ENCODE results near the gene HELB. TPM values are rescaled to one million over a fixed set of nuclear protein-coding genes. Genes with fewer than 3 reads are reported as not detected.

HELB gene
- total and polyA plus RNA-seq, 2 of the 4 experiments (the other 2 are of a cell fraction): 0.72 to 2.9 TPM

DNA sequence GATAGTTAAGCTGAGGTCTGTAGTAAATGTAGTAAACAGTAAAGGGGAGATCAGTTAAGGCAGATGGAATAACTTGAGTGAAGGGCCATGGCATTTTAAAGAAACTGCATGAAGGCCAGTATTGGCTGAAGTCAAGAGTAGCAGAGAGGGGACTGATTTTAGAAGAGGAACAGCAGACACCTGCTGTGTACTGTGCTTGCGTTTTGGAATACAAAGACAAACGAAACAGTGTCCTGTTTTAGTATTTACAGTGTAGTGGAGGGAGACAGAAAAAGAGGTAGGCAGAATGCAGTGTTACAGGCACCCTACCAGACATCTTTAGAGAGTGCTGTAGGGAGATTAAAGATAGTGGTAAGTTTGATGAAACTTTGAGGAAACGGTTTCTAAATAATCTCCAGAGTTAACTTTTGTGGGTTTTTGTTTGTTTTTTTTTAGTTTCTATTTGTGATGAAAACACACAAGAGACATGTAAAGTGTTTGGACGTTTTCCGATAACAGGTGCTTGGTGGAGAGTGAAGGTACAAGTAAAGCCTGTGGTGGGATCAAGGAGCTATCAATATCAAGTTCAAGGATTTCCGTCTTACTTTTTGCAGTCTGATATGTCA, 2.1 kb downstream of the HELB start:
- H4K91ac ChIP-seq (ENCODE audit: insufficient read depth, low read depth, low read length): no peak overlapping the region
- ChIA-PET POLR2A (ENCODE audit: unreplicated experiment) (no interaction called here), CTCF (no interaction called here)
- H3K36me3 ChIP-seq (ENCODE audit: control insufficient read depth, insufficient read depth, low read length): 0 out of 2 replicates have a peak, but pooled peaks cover 1% of the 10 kb centered on the region
- H3K79me1 ChIP-seq (ENCODE audit: low read depth in 1 of 2, low read length in 2 of 2): peaks cover 0 to 8% of the 10 kb centered on the region in 2 experiments; a peak in 2 of 4 replicates
- H4K5ac ChIP-seq (ENCODE audit: low read depth, low read length): no peak overlapping the region
- H3K14ac ChIP-seq (replicated peaks; ENCODE audit: low read depth, low read length): no peak overlapping the region
- H2AK9ac ChIP-seq (replicated peaks; ENCODE audit: low read depth, low read length, poor library complexity): no peak overlapping the region
- no peak overlapping the region for H3K9ac ChIP-seq (ENCODE audit: low read depth, low read length)
- no peak overlapping the region for H3K4me2 ChIP-seq (ENCODE audit: low read depth, low read length)
- H3K9me3 ChIP-seq (ENCODE audit: control insufficient read depth, insufficient read depth, low read length): no peaks in the 10 kb centered on the region
- no peak overlapping the region for H2BK15ac ChIP-seq (ENCODE audit: low read depth, low read length)
- no peaks in the 10 kb centered on the region; the same call in 1 of the 2 replicates for H3K27me3 ChIP-seq (ENCODE audit: control insufficient read depth, insufficient read depth, low read length)
- H2AFZ ChIP-seq (replicated peaks; ENCODE audit: low read length, poor library complexity): no peak overlapping the region
- no peak overlapping the region for H3K56ac ChIP-seq (ENCODE audit: extremely low read depth, insufficient read depth, low read length)
- H2BK5ac ChIP-seq (ENCODE audit: low read depth, low read length, poor library complexity, severe bottlenecking): no peak overlapping the region
- ATAC-seq (ENCODE audit: low read depth) (no peak), DNase-seq (no peak)
- no peak for TF ChIP-seq BHLHE40 (IDR thresholded peaks at IDR 0.05; ENCODE audit: low read depth, low read length)
- TF ChIP-seq CEBPB (IDR thresholded peaks at IDR 0.05; ENCODE audit: low read depth, low read length): no peak
- no peak for TF ChIP-seq MAFK (IDR thresholded peaks at IDR 0.05; ENCODE audit: low read depth, low read length)
- TF ChIP-seq, protein P1, sequence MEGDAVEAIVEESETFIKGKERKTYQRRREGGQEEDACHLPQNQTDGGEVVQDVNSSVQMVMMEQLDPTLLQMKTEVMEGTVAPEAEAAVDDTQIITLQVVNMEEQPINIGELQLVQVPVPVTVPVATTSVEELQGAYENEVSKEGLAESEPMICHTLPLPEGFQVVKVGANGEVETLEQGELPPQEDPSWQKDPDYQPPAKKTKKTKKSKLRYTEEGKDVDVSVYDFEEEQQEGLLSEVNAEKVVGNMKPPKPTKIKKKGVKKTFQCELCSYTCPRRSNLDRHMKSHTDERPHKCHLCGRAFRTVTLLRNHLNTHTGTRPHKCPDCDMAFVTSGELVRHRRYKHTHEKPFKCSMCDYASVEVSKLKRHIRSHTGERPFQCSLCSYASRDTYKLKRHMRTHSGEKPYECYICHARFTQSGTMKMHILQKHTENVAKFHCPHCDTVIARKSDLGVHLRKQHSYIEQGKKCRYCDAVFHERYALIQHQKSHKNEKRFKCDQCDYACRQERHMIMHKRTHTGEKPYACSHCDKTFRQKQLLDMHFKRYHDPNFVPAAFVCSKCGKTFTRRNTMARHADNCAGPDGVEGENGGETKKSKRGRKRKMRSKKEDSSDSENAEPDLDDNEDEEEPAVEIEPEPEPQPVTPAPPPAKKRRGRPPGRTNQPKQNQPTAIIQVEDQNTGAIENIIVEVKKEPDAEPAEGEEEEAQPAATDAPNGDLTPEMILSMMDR (conservative IDR thresholded peaks at IDR 0.05; ENCODE audit: low read depth, low read length): no peak
- TF ChIP-seq RFX5 (IDR thresholded peaks at IDR 0.05; ENCODE audit: low read depth, low read length): no peak
- no peak for TF ChIP-seq RCOR1 (IDR thresholded peaks at IDR 0.05; ENCODE audit: insufficient replicate concordance, low read length)
- TF ChIP-seq USF2 (IDR thresholded peaks at IDR 0.05; ENCODE audit: low read depth, low read length): no peak
- TF ChIP-seq SMC3 (IDR thresholded peaks at IDR 0.05; ENCODE audit: low read depth, low read length): no peak
- TF ChIP-seq CHD1 (IDR thresholded peaks at IDR 0.05; ENCODE audit: low read depth, low read length): no peak
- no peak for TF ChIP-seq MAZ (IDR thresholded peaks at IDR 0.05; ENCODE audit: borderline replicate concordance, low read depth, low read length)
- TF ChIP-seq ELK1 (IDR thresholded peaks at IDR 0.05; ENCODE audit: borderline replicate concordance, low read depth, low read length): no peak
- no peak for TF ChIP-seq FOS (IDR thresholded peaks at IDR 0.05; ENCODE audit: low read depth, low read length)
- TF ChIP-seq NFE2L2 (IDR thresholded peaks at IDR 0.05; ENCODE audit: low read depth, low read length): no peak
- TF ChIP-seq POLR2A (IDR thresholded peaks at IDR 0.05; ENCODE audit: low read depth, low read length): no peak
- TF ChIP-seq RAD21 (IDR thresholded peaks at IDR 0.05; ENCODE audit: low read length): no peak
- no peak for TF ChIP-seq MXI1 (IDR thresholded peaks at IDR 0.05; ENCODE audit: borderline replicate concordance, low read depth, low read length)
- H2BK120ac ChIP-seq (ENCODE audit: low read depth, low read length): no peak overlapping the region
- in situ Hi-C loops (cut with MboI; ENCODE audit: low sequenced_read_pairs) (no loop called here), intact Hi-C loops (cut with micrococcal nuclease) (no loop called here), dilution Hi-C loops (cut with HindIII; ENCODE audit: low sequenced_read_pairs, unreplicated experiment) (no loop called here)
- H3K9me1 ChIP-seq (ENCODE audit: insufficient read depth, low read length): no peaks in the 10 kb centered on the region; the same call in 1 of the 2 replicates
- H2AK5ac ChIP-seq (ENCODE audit: low read depth, low read length): no peak overlapping the region
- 50% methylated on average over 2 of the region's 6 CpGs; no CpG with 5 or more reads in 1 of the 2 experiments for WGBS, 2 experiments (ENCODE audit: extremely low coverage in 2 of 2, insufficient read length in 1 of 2)
- H3K4me3 ChIP-seq (ENCODE audit: insufficient read depth, low read depth, low read length): no peak overlapping the region
- H3K27ac ChIP-seq (ENCODE audit: insufficient read depth, low read length): no peak overlapping the region
- no peaks in the 10 kb centered on the region for H4K20me1 ChIP-seq (ENCODE audit: insufficient read depth, low read length)
- no peaks in the 10 kb centered on the region for H3K4me1 ChIP-seq (ENCODE audit: control insufficient read depth, insufficient read depth, low read length)
- no peak overlapping the region for H3K4ac ChIP-seq (ENCODE audit: low read depth, low read length)
- H2BK20ac ChIP-seq (ENCODE audit: low read depth, low read length): no peak overlapping the region
- H3K18ac ChIP-seq (ENCODE audit: low read depth, low read length): no peak overlapping the region
- no TSS peak for BruUV-seq (replicated peaks)
- H3K23ac ChIP-seq (ENCODE audit: low read depth, low read length): no peak overlapping the region
- no peak overlapping the region for H4K8ac ChIP-seq (ENCODE audit: low read depth in 2 of 2, low read length in 2 of 2)
